PC-3 (cell line): ENCODE measurements around the gene ACOXL.

Experiments
- CTCF ChIP-seq: fragments of 300-600 bp; sonication (generic); conservative IDR thresholded peaks from 2 replicates; pipeline ENCODE4 v1.5.1; 2017; ENCODE audit warnings: antibody characterized with exemption, low read depth, mild to moderate bottlenecking, low read length
- EZH2 ChIP-seq: fragments of 300-600 bp; sonication (generic); IDR thresholded peaks from one replicate; pipeline ENCODE4 v1.6.1; 2017; ENCODE audit warnings: antibody characterized with exemption, mild to moderate bottlenecking, low read length; ENCODE audit not compliant: unreplicated experiment
- EZH2phosphoT487 ChIP-seq: fragments of 300-600 bp; sonication (generic); IDR thresholded peaks from 2 replicates; pipeline ENCODE4 v1.6.1; 2018; ENCODE audit warnings: mild to moderate bottlenecking, antibody characterized with exemption, low read length, borderline replicate concordance

DNA sequence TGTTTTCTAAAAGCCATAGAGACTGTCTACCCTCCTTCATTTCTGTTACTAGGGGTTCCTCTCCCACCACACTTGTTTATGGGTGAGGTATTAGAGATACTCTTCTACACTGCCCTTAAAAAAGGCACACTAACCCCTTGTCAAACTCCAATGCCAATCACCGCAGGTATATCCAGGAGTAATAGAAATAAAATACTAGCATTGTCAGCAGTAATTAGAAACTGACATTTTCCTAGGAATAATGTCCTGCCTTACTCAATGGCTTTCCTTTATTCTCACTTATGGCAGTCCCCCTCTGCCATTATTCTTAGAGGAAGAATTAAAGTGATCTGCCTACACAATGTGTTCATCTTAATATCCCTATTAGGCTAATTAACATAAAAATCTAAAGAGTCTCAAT lies 49.5 kb upstream of the ACOXL start:
- TF ChIP-seq CTCF (no peak), EZH2phosphoT487 (no peak), EZH2 (no peak)
